ENCODE measurements around the gene TSTD2.
"Not testable (repeated sequence)": the region's sequence is repeated elsewhere in the genome, so short reads cannot be mapped to it uniquely, and the experiment has no call there.

GRCh38 chr9:97586909-97587308 lies 46.3 kb downstream of the TSTD2 start:
- not testable (repeated sequence) for TF ChIP-seq CTCF, POLR2AphosphoS5, POLR2A (IDR thresholded peaks at IDR 0.05)
